ENCODE data around the gene APMAP.
A peak's percentile ranks its signal among the peaks of the same experiment; 100 is the strongest.

Gene APMAP

DNA sequence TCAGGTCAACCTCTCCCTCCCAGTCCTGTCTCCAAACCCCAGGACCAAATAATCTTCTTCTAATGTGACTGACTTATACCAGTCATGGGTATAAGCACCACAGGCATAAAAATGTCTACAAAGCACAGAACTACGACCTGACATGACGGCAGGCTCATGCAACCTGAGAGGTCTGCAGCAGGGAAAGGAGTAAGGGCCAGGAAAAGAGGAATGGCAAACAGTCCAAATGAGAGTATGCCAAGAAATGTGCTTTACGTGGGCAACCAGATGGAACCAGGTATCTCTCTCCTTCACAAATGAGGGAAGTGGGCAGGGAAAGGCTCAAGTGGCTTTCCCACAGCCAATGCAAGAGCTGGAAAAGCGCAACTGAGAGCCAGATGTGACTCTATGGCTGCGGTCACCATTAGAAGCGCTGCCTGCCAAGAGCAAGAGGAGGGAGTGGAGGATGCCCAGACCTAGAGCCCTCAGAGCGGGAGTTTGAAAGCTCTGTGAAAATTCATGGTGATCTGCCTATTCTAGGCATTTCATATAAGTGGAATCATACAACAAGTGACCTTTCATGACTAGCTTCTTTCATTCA lies 6.0 kb downstream of the APMAP start:
- DNase-seq = no peak

GRCh38 chr20:24985802-24986201 lies 6.7 kb downstream of the APMAP start:
- DNase-seq = peak in 1 of 2 donors; percentile 10

DNA sequence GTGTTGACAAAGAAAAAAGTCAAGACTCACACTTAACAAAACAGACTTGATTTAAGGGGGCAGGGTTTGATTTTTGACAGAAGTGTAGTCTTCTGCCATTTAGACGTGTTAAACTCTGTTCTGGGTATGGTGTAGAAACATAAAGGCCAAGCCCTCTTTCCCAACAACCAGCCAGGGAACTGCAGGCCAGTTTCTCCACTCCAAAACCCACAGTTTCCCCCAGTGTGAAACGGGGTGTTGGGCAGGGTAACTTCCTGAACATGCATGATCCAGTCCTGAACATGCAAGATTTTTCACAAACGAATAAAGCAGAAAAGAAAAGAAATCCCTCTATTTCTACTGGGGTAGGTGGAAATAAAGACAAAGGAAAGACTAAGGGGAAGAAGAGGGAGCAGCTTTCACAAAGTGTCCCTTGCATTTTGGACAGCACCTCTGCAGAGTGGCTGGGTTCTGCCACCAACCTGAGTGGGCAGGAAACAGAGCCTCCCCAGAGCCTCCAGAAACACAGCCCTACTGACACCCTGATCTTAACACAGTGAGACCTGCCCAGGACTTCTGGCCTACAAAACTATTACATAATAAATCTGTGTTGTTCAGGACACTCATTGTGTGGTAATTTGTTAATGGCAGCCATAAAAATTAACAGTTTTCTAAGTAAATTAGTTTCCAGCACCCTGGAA lies 7.5 kb downstream of the APMAP start:
- peak; percentile 61 to 72 for DNase-seq

GRCh38 chr20:24983896-24984295 lies 8.7 kb downstream of the APMAP start:
- DNase-seq = no peak

DNA sequence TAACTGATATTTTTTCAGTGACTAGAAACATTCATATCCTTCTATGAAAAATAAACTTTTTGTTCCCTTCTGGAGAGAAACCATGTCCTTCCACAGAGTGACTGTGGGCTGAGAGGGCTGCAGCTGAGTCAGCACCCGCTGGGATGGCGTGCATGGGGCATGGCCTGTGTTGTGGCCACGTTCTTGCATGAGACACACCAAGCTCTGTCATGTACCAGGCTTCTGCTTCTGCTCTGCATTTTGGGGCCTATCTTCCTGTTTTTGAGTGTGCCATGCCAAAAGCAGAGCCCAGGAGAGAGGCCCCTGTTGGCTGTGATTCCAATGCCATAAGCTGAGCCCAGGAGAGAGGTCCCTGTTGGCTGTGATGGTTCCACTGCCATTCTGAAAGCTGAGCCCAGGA lies 10.8 kb downstream of the APMAP start:
- DNase-seq = peak; percentile 50 to 63

GRCh38 chr20:24981282-24981681 lies 11.3 kb downstream of the APMAP start:
- no peak for DNase-seq

- peak; percentile 50 to 66 for DNase-seq
These were observed 12.1 kb downstream of the APMAP start for GRCh38 chr20:24980291-24981053.

- no peak for DNase-seq
These were observed 13.3 kb downstream of the APMAP start for GRCh38 chr20:24979036-24979960.

- no peak for DNase-seq
These were observed 14.0 kb downstream of the APMAP start for GRCh38 chr20:24978513-24978912.

DNA sequence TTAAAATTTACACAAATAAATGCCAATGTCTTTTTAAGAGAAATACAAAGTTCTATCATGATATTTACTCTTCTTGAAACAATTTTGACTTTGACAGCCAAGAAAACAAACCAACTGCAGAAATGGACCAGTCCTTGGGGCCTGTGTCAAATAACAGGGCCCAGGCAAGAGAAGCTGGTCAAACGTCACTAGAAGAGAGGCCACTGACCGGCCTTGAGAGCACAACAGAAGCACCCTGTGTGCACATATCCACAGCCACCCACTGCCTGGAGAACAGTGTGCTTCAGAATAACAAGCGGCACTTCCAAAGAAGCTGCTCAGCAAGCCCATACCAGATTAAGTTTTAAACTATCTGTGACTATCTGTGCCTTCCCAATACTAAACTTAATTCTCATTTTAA lies 14.8 kb downstream of the APMAP start:
- no peak for DNase-seq

GRCh38 chr20:24977336-24977735 lies 15.2 kb downstream of the APMAP start:
- no peak for DNase-seq

GRCh38 chr20:24972341-24972740 lies 20.2 kb downstream of the APMAP start:
- DNase-seq = no peak

- no peak for DNase-seq
These were observed 21.0 kb downstream of the APMAP start for GRCh38 chr20:24971376-24972101.

DNA sequence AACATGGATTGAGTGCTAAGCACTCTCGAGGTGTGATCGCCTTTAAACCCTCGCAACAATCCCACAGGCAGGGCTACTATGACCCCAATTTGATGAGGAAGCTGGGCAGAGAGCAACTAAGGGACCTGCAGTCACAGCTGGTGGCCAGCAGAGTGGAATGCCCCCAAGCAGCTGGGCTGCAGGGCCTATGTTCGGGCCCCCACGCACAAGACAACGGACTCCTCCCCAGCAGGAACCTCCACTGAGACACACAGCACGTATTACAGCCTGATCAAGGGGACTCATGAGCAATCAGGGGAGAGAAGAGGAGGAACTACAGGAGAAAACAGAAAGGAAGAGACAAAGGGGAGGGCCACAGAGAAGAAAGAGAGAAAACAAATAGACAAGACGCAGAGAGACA lies 21.8 kb downstream of the APMAP start:
- peak; percentile 35 to 68 for DNase-seq

DNA sequence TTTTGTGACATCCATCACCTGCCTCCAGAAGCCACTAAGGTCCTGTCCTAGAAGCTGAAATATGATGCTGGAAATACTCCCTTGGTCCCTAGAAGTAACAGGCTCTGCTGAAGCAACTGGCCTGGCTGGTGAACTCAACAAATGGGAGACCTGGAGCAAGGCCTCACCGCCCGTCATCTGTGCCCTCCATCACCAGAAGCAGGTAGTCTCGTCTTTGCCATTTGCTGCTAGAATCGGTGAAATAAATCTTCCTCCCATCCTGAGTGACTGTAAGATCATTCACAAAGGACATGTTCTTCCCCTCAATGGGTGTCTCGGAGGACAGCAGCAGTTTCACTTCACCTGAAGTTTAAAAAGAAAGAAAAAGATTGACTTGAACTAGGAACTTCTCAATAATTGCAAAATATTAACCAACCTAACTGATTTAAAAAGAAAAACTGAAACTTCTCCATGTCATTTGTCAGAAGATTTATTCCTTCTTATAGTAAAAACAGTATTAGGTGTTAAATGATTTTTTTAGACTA lies 22.5 kb downstream of the APMAP start:
- no peak for DNase-seq

GRCh38 chr20:24969186-24970029 lies 23.1 kb downstream of the APMAP start:
- DNase-seq = no peak

DNA sequence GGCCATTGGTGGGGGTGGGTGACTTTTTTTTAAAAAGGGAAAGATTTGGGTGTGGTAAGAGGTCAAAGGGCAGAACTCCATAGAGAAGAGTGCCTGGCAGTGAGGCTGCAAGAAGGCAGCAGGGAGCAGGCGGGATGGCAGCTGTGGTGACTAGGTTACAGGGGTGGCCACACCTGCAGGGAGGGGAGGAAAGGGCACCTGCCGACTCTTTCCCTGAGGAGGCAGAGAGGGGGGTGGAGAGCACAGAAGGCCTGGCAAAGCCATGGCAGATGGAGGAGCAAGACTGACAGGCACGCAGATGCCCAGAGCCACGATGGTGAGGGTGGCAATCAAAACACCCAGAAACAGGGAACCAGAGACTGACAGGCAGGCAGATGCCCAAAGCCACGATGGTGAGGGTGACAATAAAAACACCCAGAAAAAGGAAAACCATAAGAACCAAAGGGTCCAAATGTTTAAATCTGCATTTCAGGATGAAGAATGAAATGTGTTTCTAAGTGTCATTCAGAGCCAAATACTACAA lies 24.2 kb downstream of the APMAP start:
- no peak for DNase-seq

DNA sequence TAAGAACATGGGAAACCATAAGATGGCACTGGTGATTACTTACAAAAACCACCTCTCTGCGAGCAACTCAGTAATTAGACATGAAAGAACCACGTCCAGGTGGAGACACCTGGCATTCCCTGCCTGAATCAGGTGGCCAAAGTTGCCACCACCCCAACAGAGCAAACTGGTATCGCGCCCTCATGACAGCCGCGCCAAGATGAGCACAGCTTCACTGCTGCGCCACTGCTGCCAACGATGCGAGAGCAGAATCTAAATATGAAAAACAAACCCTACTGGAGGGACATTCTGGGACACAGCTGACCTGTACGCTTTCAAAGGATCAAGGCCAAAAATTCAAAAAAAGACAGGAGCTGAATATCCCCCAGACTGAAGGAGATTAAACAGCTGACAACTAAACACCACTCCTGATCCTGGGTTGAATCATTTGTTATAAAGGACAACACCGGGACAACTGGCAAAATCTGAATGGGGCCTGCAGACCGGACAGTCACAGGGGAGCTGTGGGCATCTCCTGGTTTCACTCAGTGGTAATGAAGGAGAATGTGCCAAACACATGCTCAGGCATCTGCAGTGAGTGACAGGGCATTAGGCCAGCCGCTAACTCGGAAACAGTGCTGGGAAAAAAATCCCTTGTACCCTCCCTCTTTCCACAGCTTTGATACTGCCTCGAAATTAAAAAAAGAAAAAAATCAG lies 26.1 kb downstream of the APMAP start:
- DNase-seq = no peak

DNA sequence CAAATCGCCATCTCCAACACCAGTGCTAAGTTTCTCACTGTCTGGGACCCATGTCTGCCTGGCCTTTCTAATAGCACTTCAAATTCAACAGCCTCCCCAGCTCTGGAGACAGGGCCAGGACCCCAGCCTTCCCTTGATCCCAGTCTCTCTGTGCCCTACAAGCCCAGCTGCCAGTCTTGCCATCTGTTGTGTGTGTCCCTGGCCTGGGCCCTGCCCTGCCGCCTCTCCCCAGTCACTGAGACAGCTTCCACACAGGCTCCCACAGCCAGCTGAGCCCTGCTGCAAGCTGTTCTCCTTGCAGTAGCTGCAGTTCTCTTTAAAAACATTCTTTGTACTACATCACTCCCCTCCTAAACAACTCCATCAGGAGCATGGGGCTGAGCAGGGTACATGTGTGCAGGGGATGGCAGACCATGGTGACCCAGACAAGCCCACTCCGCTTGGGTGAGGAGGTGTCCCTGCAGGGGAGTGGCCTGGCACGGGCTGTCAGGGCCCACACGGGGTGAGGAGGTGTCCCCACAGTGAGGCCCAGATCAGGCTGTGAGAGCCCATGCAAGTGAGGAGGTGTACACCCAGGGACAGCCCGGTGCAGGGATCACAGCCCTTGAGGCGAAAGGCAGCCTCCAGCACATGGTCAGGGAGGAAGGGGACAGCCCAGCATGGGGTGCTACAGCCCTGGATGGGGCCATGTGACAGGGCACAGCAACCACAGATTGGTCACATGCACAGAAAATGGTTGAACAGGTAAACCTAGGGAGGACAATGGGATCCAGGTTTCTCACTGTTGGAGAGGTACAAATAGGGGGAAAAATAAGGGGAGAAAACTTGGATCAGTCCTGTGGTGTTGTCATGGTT lies 27.3 kb downstream of the APMAP start:
- DNase-seq = no peak
